Transverse colon (tissue), 3 donors: ENCODE results near the gene ESRRA.

ENCODE experiments used
- EP300 ChIP-seq: sonication (generic); formaldehyde crosslinking; IDR thresholded peaks from one replicate; pipeline ENCODE4 v1.6.1; 2017; ENCODE audit warnings: antibody characterized with exemption, low read depth
- POLR2AphosphoS5 ChIP-seq, 3 donors: sonication (generic); formaldehyde crosslinking; IDR thresholded peaks; one replicate each; pipeline ENCODE4 v1.6.1; 2016; ENCODE audit warnings: antibody characterized with exemption in 3 of 3

GRCh38 chr11:64278576-64279190, 26.6 kb upstream of the ESRRA start:
- TF ChIP-seq EP300 (no peak), POLR2AphosphoS5 (IDR thresholded peaks at IDR 0.05) (no peak)
